Measurements from ENCODE around the gene ERCC1.

- TF ChIP-seq CTCF (IDR thresholded peaks at IDR 0.05; ENCODE audit: insufficient read depth, low read depth, low read length) (no peak), EZH2 (IDR thresholded peaks at IDR 0.05; ENCODE audit: insufficient read depth, low read length) (no peak)
These were observed 43.6 kb downstream of the ERCC1 start for GRCh38 chr19:45380107-45380506.
